Retinal pigment epithelial cell (primary cell): ENCODE results near the gene ARID3A.
A peak's percentile ranks its signal among the peaks of the same experiment; 100 is the strongest.

Source experiments
- DNase-seq: peaks from one replicate; pipeline ENCODE4 v3.0.0-alpha.2; 2010; ENCODE audit warnings: low read depth
- H3K4me3 ChIP-seq: 2 replicates; pipeline ENCODE4 v1.5.1; 2011; ENCODE audit warnings: mild to moderate bottlenecking, low read length, control low read depth, moderate library complexity
- CTCF ChIP-seq: conservative IDR thresholded peaks from 2 replicates; pipeline ENCODE4 v1.5.1; 2011; ENCODE audit warnings: low read depth, low read length, control low read depth, inconsistent platforms

The ARID3A gene

GRCh38 chr19:993361-993830 is 67.6 kb downstream of the ARID3A start:
- H3K4me3 ChIP-seq, result no peak overlapping the region
- TF ChIP-seq CTCF, result no peak
- no peak for DNase-seq

DNA sequence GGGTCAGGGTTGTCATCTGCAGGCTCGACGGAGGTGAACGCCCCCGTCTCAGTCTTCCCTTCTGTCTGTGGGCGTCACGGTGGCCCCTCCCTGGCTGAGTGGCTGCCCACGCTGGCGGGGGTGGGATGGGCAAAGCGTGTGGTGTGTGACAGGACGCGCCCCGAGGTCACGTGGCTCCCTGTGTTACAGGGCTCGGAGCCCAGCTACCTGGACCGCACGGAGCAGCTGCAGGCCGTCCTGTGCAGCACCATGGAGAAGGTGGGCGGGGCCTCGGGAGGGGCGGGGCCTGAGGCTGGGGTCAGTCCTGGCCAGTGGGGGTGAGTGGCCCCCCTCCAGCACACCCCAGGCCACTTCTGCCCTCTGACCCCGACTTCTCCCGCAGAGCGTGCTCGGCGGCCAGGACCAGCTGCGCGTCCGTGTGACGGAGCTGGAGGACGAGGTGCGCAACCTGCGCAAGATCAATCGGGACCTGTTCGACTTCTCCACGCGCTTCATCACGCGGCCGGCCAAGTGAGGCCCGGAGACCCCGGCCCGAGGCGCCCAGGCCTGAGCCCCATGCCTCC is 68.1 kb downstream of the ARID3A start:
- DNase-seq, result no peak
- TF ChIP-seq CTCF, result no peak
- H3K4me3 ChIP-seq, result no peak overlapping the region

- no peak for DNase-seq
- no peak overlapping the region for H3K4me3 ChIP-seq
- TF ChIP-seq CTCF, result no peak
These were observed 68.7 kb downstream of the ARID3A start for GRCh38 chr19:994516-994915.

DNA sequence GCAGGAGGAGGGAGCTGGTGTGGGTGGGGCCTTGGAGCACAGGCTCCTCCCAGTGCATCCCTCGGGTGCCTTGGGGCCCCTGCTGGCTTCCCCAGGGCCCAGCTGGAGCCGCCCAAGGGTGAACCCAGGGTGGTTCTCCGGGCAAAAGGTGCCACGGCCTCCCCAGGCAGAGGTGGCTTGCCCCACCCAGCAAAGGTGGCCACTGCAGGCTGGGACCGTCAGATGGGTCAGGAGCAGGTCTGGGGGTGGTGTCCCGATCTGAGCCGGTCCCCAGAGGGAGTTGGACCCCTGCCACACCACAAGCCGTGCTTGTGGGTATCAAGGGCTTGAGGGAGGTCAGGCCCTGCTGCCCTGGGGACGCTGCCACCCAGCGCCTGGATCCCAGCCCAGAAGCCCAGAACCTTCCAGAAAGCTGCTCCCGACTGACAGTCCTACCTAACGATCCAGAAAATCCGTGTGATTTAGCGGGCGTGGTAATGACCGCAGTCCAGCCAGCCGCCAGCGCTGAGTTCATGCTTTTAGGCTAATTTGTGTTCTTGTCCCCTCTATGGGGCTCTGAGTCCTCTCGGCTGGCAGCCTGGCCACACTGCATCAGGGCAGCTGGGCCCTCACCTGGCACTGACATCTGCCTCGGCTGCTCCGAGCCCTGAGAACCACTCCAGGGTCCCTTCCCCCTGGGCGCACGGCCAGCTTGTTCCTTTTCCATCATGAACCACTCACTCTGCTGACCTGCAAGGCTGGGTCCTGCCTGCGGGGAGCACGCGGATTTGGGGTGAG is 69.4 kb downstream of the ARID3A start:
- no peak for DNase-seq
- H3K4me3 ChIP-seq, result no peak overlapping the region
- TF ChIP-seq CTCF, result no peak

DNA sequence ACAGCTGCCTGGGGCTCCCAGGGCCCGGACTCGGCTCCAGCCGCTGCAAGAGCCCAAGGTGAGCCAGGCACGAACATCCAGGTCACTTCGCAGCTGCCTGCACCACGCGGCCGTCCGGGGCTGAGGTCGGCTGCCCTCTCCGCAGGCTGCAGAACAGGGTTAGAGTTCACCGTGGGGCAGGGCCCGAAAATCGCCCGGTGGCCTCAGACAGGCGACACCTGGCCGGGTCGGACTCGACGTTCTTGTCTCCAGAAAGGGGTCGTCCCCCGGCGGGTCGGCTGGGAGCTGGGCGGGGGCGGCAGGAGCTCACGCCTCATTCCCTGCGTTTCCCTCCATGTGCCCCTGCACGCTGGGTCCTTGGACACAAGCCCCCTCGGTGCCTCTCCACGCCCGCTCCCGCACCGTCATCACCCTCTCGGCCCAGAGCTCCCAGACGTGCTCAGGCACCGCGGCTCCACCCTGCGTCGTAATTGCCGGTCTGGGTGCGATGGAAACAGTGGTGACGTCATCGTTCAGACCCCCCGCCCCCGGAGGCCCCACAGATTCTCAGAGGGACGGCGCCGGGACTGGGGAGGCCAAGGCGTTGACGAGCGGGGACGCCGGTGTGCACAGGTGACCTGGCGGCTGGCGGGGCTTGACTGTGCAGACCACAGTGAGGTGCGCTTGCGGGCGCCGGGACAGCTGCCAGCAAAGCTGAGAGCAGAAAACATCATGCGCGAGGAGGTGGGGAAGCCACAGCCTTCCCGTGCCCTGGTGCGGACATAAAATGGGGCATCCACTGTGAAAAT is 70.4 kb downstream of the ARID3A start:
- peak overlapping the region; percentile 17 for H3K4me3 ChIP-seq
- no peak for TF ChIP-seq CTCF
- no peak for DNase-seq

GRCh38 chr19:998064-998463 is 72.2 kb downstream of the ARID3A start:
- DNase-seq, result no peak
- H3K4me3 ChIP-seq, result no peak overlapping the region
- TF ChIP-seq CTCF, result no peak

GRCh38 chr19:999379-999719 is 73.5 kb downstream of the ARID3A start:
- TF ChIP-seq CTCF, result no peak
- no peak overlapping the region for H3K4me3 ChIP-seq
- no peak for DNase-seq
